MM.1S (cell line): ENCODE results near the gene CCDC18.

Experiments
- DNase-seq: peaks from one replicate; pipeline ENCODE4 v3.0.0-alpha.2; 2015
- H2AFZ ChIP-seq: fragments of 300-600 bp; sonication (generic); 2 replicates; pipeline ENCODE4 v1.6.0; 2016; ENCODE audit warnings: antibody characterized with exemption, low read length
- H3F3A ChIP-seq: fragments of 300-600 bp; sonication (generic); 2 replicates; pipeline ENCODE4 v1.6.1; 2016; ENCODE audit warnings: mild to moderate bottlenecking, antibody characterized with exemption, low read length, moderate library complexity, mixed read lengths; ENCODE audit not compliant: insufficient read depth
- H3K27ac ChIP-seq: fragments of 300-600 bp; sonication (generic); 2 replicates; pipeline ENCODE4 v1.5.1; 2016; ENCODE audit warnings: mild to moderate bottlenecking, low read length
- H3K27me3 ChIP-seq: fragments of 300-600 bp; sonication (generic); replicated peaks from 2 replicates; pipeline ENCODE4 v1.6.0; 2016; ENCODE audit warnings: low read length; ENCODE audit not compliant: insufficient read depth
- H3K36me3 ChIP-seq: fragments of 300-600 bp; sonication (generic); replicated peaks from 2 replicates; pipeline ENCODE4 v1.6.1; 2016; ENCODE audit warnings: mild to moderate bottlenecking, low read length, mixed read lengths; ENCODE audit not compliant: insufficient read depth
- H3K4me1 ChIP-seq: fragments of 300-600 bp; sonication (generic); 2 replicates; pipeline ENCODE4 v1.6.1; 2016; ENCODE audit warnings: low read length, mixed read lengths
- H3K4me2 ChIP-seq: fragments of 300-600 bp; sonication (generic); 2 replicates; pipeline ENCODE4 v1.6.0; 2016; ENCODE audit warnings: low read depth, low read length
- H3K4me3 ChIP-seq: fragments of 300-600 bp; sonication (generic); 2 replicates; pipeline ENCODE4 v1.5.1; 2016; ENCODE audit warnings: low read length, mixed read lengths
- H3K79me2 ChIP-seq: fragments of 300-600 bp; sonication (generic); 2 replicates; pipeline ENCODE4 v1.6.1; 2016; ENCODE audit warnings: mixed run types, low read length, mixed read lengths
- H3K9ac ChIP-seq: fragments of 300-600 bp; sonication (generic); 2 replicates; pipeline ENCODE4 v1.6.1; 2016; ENCODE audit warnings: low read length, mixed read lengths
- H3K9me2 ChIP-seq: fragments of 300-600 bp; sonication (generic); replicated peaks from 2 replicates; pipeline ENCODE4 v1.6.1; 2016; ENCODE audit warnings: mild to moderate bottlenecking, low read length, mixed read lengths; ENCODE audit not compliant: insufficient read depth
- H3K9me3 ChIP-seq: fragments of 300-600 bp; sonication (generic); replicated peaks from 2 replicates; pipeline ENCODE4 v1.6.1; 2016; ENCODE audit warnings: mild to moderate bottlenecking, low read length, mixed read lengths; ENCODE audit not compliant: insufficient read depth
- H4K20me1 ChIP-seq: fragments of 300-600 bp; sonication (generic); 2 replicates; pipeline ENCODE4 v1.6.1; 2016; ENCODE audit warnings: mild to moderate bottlenecking, low read length, moderate library complexity, mixed read lengths; ENCODE audit not compliant: insufficient read depth
- CTCF ChIP-seq: fragments of 300-600 bp; sonication (generic); IDR thresholded peaks from 2 replicates; pipeline ENCODE4 v1.5.1; 2016; ENCODE audit warnings: antibody characterized with exemption, low read length, mixed read lengths
- EZH2 ChIP-seq: fragments of 300-600 bp; sonication (generic); optimal IDR thresholded peaks from 2 replicates; pipeline ENCODE3; 2017; ENCODE audit warnings: low read depth, mild to moderate bottlenecking, antibody characterized with exemption, low read length, mixed read lengths
- EZH2phosphoT487 ChIP-seq: fragments of 300-600 bp; sonication (generic); IDR thresholded peaks from 2 replicates; pipeline ENCODE4 v1.6.1; 2018; ENCODE audit warnings: antibody characterized with exemption, low read length

The CCDC18 gene

GRCh38 chr1:93323185-93323820 is 142.8 kb downstream of the CCDC18 start:
- no peaks in the 10 kb centered on the region for H3F3A ChIP-seq
- H3K4me2 ChIP-seq, result no peak overlapping the region
- H3K27me3 ChIP-seq, result no peaks in the 10 kb centered on the region
- no peaks in the 10 kb centered on the region for H3K9me3 ChIP-seq
- H3K4me1 ChIP-seq, result peaks cover 6% of the 10 kb centered on the region
- H4K20me1 ChIP-seq, result no peaks in the 10 kb centered on the region
- H2AFZ ChIP-seq, result no peak overlapping the region
- H3K79me2 ChIP-seq, result no peaks in the 10 kb centered on the region
- H3K9ac ChIP-seq, result no peak overlapping the region
- no peak overlapping the region for H3K27ac ChIP-seq
- no peak for TF ChIP-seq EZH2phosphoT487
- no peak for TF ChIP-seq EZH2
- TF ChIP-seq CTCF, result no peak
- no peaks in the 10 kb centered on the region for H3K36me3 ChIP-seq
- no peak for DNase-seq
- H3K9me2 ChIP-seq, result no peaks in the 10 kb centered on the region
- H3K4me3 ChIP-seq, result no peak overlapping the region

GRCh38 chr1:93324486-93325464 is 144.3 kb downstream of the CCDC18 start:
- no peak for DNase-seq
- H3K9me2 ChIP-seq, result no peaks in the 10 kb centered on the region
- H4K20me1 ChIP-seq, result no peaks in the 10 kb centered on the region
- H3K9me3 ChIP-seq, result no peaks in the 10 kb centered on the region
- peaks cover 18% of the 10 kb centered on the region for H3K4me1 ChIP-seq
- no peaks in the 10 kb centered on the region for H3K36me3 ChIP-seq
- H3K4me2 ChIP-seq, result no peak overlapping the region
- H3K9ac ChIP-seq, result no peak overlapping the region
- H3K79me2 ChIP-seq, result no peaks in the 10 kb centered on the region
- H3K27me3 ChIP-seq, result no peaks in the 10 kb centered on the region
- H3K27ac ChIP-seq, result no peak overlapping the region
- H3K4me3 ChIP-seq, result no peak overlapping the region
- no peak for TF ChIP-seq CTCF
- TF ChIP-seq EZH2, result no peak
- no peak for TF ChIP-seq EZH2phosphoT487
- no peak overlapping the region for H2AFZ ChIP-seq
- H3F3A ChIP-seq, result peaks cover 14% of the 10 kb centered on the region; the same call in 1 of the 2 replicates
